Tongue (tissue), 2 donors: Measurements from ENCODE around the gene MRGPRG. TPM values are rescaled to one million over a fixed set of nuclear protein-coding genes. Genes with fewer than 3 reads are reported as not detected.

Source experiments
- DNase-seq: peaks from one replicate; pipeline ENCODE4 v3.0.0-alpha.2; 2015
- total RNA-seq: library from RNA; depleted of rRNA; stranded (reverse); fragments of >200 nt; gene quantifications from one replicate; pipeline ENCODE4 v1.2.3, GENCODE V29; 2014

Gene MRGPRG
- total RNA-seq, 1 donor from 2014 or later = not detected

DNA sequence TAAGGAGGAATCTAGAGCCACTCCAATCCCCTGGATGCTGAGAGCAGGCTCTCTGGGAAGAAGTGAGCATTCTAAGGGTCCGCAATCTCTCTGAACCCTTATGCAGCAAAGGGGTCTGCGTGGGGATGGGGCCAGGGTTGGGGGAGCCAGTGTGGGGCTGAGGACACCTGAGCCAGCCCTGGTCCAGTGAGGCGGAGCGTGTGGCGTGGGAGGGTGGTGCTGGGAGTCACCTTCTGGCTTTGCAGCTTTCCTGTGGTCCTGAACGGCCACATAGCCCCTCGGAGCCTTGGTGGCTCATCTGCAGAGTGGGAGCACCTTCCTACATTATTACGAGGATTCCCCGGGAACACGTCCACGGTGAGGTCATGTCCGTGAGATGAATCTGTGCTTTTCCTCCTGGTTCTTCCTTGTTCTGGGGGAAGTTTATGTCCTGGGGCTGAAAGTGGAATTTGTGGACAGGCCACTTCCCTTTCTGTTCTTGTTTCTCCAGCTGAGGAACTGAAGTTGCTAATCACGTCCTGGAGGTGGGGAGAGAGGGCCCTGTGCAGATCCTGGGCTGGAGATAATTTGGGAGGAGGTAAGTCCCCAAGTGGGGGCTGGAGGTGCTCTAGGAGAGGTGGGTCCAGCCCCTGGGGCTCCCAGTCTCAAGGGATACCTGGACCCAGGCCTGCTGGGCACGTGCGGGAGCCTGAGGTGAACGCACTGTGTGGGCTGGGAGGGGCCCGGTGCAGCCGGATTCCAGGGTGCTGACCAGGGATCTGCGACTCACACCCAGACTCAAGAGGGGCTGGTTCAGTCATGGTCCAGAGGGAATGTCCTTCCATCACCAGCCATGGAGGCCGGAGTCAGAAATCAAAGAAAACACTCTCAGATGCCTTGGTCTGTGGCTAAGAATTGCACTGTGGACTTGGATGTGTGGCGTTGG lies 7.5 kb upstream of the MRGPRG start:
- DNase-seq = no peak

- no peak for DNase-seq
Observed at GRCh38 chr11:3225159-3225758, 6.6 kb upstream of the MRGPRG start.

- DNase-seq = no peak
Observed at GRCh38 chr11:3224401-3225057, 5.9 kb upstream of the MRGPRG start.

DNA sequence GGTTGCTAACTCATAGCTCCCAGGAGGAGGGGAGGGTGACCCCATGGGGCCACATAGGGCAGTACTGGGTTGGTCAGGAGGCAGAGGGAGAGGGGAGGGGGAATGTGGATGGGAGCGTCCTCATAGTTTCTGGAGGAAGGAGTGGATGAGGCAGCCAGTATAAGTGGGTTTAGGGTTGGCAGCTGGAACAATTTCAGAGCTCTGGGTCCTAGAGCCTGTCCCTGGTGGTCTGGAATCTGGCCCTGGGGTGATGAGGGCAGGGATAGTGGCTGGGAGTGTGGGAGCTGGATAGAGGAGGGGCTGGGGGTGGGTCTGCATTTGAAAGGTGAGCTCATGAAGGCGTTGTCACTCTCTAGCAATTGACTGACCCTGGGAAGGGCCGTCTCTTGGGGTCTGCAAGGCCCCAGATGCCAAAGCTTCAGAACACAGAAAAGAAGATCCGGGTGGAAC lies 5.3 kb upstream of the MRGPRG start:
- DNase-seq = no peak

DNA sequence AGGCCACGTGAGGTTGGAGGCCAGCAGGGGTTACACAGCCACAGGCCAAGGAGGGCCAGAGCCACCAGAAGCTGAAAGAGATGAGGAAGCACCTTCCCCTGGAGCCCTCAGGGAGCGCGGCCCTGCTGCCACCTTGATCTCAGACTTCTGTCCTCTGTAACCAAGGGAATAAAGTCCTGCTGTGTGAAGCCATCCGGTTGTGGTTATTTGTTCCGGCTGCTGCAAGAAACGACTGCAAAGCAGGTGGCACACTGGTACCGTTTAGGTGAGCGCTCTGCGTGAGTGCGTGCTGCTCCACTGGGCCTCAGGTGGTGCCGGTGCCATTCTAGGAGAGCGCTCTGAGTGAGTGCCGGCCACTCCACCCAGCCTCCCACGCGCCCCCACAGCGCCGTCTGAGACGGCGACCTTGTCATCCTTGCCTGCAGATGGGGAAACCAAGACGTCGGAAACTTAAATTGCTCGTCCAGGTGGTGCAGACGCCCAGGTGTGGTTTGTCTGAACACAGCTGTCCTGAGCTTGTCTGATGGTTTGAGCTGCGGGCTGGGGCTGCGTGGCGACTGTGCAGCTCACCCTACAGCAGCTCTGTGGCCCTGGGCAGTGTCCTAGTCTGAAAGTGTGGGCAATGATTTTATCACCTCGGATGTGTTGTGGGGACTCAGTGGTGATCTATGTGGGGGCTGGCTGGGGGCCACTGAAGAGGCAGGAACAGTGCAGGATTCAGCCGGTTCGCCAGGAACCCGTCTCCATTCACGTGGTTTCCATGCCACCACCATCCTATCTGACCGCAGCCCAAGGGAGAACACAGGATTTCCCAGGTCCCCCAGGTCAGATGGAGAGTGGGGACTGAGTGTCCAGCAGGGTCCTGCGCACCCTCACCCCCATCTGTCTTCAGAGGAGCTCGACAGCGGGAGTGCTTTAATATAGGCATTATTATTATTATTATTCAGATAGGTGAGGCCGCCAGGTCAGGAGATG lies 4.6 kb upstream of the MRGPRG start:
- DNase-seq = no peak

DNA sequence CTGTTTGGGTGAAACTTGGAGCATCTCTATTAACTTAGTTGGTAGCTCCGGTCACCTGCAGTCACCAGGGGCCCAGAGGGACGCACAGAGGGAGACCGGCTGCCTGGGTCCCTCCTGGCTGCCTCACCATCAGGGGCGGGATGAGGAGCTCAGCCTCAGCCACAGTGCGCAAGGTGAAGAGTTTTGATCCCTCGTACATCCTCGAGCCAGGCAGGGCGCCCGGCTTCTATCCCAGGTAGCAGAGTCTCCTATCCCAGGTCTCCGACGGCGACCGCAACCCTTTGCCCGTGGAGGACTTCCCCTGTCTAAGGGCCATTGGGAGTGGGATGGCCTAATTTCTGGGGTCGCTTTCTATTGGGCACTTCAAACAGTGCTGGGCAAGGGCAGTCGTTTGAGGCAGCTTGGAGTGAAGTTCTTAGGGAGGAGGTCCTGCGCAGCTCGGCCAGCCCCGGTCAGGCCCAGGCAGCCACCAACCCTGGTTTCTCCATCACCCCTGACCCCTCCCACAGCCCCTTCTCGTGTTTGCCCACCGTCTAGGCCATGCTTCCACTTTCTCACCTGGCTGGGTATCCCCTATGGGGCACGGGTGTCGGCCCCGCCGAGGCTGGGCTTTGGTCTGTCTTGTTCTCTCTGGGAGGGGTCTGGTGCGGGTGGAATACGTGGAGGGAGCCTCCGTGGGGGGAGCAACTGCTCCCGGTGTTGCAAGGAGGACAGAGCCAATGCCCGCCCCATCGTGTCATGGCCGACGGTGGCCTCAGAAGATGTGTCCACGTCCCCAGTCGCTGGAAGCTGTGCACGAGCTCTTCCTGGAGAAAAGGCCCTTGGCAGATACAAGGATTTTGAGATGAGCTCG lies 3.6 kb upstream of the MRGPRG start:
- DNase-seq = no peak

DNA sequence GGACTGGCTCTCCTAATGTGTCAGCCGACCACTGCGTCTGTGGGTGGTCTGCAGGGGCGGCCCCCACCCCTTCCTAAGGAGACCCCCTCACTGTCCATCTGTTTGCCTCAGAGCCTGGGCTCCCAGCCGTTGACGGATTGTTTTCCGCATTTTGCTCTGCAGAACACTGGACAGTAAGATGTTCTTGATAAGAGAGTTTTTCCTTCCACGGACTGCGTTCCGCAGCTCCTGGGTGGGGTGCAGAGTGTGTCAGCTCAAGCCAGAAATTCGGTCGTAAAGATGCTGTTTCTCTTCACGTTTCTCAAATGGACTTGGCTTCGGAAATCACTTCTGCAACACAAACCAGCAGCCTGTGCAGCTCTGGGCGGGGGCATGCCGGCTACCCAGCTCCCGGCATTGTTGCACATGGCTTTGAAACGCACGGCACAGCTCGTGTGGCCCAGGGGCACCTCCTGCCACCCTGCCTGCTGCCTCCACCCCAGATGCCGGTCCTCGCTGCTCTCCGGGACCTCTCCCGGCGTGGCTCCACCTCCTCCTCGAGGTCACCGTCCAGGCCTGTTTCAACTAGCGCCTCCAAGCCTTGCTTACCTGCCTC lies 2.9 kb upstream of the MRGPRG start:
- DNase-seq = no peak

- DNase-seq = no peak
Observed at GRCh38 chr11:3220521-3221407, 2.2 kb upstream of the MRGPRG start.

GRCh38 chr11:3220101-3220500 lies 1.5 kb upstream of the MRGPRG start:
- no peak for DNase-seq

- DNase-seq = no peak
Observed at GRCh38 chr11:3219281-3219892, 774 bp upstream of the MRGPRG start.

DNA sequence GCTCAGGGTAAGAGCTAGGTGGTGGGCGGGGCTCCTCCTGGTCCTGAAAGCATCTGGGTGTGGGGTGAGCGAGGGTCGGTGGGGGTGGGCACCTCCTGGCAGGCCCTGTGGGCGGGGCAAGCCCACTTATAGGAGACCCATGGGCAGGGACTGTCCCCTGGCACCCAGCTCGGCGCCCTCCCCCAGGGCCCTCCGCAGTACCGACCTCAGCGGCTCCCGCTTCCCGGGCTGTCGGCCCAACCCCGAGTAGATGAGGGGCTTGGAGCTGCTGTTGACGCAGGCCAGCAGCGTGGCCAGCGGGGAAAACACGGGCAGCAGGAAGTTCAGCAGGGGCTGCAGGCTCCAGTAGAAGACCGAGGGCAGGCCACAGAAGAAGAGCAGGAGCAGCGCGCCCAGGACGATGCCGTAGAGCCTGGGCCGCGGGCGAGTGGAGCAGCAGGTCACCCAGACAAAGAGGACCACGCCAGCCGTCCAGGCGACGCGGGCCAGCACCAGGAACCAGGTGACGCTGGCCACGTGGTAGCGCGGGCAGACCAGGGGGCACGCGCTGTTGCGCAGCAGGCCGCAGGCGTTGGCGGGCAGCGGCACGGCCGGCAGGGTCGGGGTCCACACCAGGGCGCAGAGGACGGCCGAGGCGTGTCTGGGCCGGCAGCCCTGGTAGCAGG lies 663 bp downstream of the MRGPRG start:
- no peak for DNase-seq

DNA sequence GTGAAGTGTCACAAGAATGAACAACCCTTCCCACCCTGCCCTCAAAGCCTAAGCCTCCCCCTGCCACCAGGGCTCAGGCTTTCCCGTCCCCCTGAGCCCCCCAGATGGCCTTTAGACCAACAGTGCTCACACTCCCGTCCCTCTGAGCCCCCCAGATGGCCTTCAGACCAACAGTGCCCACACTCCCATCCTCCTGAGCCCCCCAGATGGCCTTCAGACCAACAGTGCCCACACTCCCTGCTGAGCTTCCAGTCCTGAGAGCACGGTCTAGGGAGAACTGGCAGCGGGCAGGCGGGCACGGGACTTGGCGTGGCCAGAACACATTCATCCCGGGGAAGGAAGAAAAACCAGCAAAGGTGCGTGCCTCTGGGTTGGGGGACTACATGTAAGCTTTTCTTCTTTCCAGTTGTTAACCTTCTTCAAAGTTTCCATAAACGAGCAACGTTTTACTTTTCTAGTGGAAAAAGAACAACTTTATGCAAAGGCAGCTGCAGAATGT lies 2.5 kb downstream of the MRGPRG start:
- no peak for DNase-seq

GRCh38 chr11:3215346-3216026 lies 3.1 kb downstream of the MRGPRG start:
- no peak for DNase-seq

DNA sequence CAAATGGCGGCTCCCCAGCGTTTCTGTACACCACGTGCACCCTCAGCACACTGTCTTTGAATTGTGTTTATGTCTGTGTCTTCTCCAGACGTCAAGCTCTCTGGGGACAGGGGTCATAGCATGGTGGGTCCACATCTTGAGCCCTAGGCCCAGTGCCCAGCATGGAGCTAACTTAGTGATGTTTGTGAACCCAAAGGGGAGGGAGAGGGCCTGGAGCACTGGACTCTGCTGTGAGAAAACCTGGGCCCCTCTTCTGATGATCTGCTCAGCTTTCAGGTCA lies 4.3 kb downstream of the MRGPRG start:
- no peak for DNase-seq

DNA sequence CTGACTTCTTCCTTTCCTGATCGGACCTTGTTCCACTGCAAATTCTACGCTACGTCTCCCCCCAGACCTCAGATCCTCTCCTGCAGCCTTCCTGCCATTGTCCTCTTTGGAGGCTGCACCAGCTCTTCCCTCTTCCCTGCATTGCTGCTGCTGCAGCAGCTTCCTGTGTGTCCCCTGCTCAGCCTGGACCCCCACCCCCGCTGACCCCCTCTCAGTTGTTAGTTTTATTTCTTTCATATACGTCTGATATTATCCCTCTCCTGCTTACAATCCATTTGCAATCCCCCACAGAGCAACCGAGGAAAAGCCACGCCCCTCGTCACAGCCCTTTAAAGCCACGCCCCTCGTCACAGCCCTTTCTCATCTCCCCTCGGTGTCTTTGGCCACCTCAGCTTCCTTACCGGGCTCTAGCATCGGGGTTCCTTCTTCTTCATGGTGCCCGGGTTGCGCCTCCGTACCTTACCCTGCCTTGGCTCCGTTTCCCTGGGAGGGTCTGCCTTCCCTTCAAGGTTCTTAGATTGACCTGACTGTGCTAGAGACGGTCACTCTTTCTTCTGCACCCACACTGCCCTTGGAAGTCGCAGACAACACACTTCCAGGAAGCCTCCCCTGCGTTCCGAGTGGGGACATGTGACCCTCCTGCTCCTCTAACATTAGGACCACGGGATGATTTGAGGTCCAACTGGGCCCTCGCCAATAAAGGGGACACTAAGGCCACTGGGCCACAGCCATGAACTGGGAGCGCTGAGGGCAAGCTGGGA lies 4.8 kb downstream of the MRGPRG start:
- no peak for DNase-seq

DNA sequence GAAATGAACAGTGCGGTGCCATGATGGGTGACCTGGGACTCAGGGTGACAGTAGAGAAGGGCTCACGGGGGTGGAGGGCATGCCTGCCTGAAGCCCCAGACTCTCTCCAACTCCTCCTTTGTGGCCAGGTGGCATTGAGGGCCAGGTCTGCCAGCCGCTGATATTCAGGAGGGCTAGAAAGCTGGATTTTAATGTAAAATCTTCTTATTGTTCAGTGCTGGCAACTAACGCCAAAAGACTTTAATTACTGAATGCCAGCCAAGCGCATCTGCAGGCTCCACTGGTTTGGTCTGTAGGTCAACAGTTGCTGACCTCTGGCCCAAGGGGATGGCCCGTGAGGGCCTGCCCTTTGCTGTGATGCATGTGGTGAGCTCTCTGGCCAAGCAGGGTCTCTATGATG lies 10.3 kb downstream of the MRGPRG start:
- no peak for DNase-seq

GRCh38 chr11:3207526-3208189 lies 11.0 kb downstream of the MRGPRG start:
- DNase-seq = no peak
